GM18526 (cell line): Measurements from ENCODE around the gene ARL4D.

Source experiments
- POLR2A ChIP-seq: IDR thresholded peaks from 3 replicates; pipeline ENCODE4 v1.6.1; 2011; ENCODE audit not compliant: insufficient read length; ENCODE audit errors: extremely low read depth

The ARL4D gene

DNA sequence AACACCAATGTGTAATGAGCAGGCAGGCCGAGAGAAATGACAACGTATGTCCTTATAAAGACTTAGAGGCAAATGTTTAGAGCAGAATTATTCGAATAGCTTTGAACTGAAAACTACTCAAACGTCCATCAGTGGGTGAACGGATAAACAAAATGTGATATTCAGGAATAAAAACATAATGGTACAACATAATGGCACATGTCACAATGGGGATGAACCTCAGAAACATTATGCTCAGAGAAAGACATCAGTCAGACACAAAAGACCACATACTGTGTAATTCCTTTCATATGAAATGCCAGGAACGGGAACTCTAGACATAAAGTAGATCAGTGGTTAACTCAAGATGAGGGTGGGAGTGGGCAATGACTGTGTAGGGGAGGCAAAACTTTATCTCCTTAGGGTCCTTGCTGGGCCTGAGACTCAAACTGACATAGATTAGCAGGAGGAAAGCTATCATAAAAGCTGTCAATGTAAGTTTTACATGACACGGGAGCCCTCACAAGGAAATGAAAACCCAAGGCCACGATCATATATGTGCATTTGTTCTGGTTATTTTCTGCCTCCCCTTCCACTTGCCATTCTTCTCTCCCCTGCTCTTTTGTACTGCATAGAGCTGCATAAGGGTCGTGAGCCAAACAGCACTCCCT, 14.8 kb upstream of the ARL4D start:
- TF ChIP-seq POLR2A: no peak

GRCh38 chr17:43384476-43384862, 14.3 kb upstream of the ARL4D start:
- no peak for TF ChIP-seq POLR2A

GRCh38 chr17:43385046-43385831, 13.6 kb upstream of the ARL4D start:
- TF ChIP-seq POLR2A: no peak

DNA sequence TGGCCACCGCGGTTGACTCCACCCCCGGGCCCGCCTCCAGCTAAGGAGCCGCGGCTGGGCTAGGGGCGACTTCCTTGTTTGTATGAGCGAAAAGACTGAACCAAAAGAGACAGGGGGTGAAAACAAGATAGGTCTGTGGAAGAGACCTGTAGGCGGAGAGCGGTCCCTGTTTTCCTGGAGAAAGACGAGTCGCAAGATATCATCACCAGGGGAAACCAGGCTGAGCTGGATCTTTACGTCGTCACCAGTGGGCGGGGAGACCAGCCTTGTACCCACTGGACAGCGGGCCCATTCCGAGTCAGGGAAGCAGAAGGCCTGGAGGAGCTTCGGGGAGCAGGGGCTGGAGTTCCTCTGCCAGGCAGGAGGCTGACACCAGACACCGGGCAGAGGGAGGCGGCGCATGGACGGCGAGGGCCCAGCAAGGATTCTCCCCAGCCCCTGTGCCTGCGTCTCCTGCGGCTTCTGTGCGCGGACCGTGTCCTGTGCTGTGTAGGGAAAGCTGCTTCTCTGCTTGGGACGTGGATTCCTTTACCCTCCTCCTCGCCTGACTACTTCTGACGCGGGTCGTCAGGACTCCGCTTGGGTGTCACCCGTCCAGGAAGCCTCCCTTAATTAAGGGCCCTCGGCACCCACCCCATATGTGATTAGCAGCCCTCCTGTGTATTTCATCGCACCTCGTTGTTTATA, 10.3 kb upstream of the ARL4D start:
- TF ChIP-seq POLR2A: peak; percentile 16

DNA sequence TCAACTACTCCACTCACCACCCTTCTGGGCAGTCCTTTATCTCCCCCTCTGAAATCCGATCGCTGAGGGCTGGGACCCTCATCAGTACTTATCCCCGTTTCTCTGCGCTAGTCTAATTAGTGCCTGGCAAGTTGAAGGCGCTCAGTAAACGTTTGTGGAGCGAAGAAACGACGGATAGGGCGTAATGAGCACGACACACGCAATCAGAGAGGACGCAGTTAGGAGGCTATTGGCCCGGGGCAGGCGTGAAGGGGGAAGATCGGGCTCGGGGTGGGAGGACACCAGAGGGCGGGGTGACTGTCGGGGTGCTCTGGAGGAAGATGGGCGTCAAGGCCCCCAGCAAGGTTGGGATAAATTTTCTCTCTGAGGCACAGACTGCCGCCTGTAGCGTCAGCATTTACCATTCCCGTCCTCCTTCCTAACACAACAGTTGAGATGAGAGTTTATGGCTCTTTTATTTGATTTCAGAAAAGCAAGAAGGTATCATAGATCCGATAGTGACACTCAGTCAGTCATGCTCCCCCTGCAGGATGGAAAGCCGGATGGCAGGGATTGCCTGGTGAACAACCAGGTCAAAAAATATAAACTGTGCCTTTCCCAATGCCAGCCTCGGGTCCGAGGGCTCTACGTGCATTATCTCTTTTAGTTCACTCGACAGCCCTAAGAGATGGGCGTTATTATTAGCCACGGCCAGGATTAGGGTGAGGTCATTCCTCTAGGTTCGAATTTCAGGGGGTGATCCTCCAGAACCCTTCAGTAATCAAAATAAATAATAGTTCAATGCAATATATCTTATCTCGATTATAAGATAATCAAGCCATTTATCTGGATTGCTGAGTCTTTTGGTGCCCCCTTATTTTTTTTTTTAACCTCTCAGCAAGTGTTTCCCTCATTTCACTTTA, 9.5 kb upstream of the ARL4D start:
- peak; percentile 41 for TF ChIP-seq POLR2A

DNA sequence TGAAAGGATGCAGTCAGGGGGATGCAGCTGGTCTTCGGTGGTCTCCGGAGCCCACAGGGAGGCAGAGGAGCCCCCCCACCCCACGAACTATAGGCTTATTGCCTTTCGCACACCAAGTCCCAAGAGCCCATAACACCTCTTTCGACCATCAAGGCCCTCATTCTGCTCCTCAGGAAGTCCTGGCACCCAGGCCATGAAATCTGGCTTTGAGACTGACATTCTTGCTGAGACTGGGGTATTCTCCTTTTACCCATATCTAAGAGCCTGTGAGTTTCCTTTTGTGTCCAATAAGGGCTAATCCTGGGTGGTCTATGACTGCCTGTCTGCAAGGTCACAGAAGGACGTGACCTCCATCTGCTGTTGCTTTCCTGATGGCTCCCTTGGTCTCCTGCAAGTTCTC, 6.4 kb upstream of the ARL4D start:
- no peak for TF ChIP-seq POLR2A

DNA sequence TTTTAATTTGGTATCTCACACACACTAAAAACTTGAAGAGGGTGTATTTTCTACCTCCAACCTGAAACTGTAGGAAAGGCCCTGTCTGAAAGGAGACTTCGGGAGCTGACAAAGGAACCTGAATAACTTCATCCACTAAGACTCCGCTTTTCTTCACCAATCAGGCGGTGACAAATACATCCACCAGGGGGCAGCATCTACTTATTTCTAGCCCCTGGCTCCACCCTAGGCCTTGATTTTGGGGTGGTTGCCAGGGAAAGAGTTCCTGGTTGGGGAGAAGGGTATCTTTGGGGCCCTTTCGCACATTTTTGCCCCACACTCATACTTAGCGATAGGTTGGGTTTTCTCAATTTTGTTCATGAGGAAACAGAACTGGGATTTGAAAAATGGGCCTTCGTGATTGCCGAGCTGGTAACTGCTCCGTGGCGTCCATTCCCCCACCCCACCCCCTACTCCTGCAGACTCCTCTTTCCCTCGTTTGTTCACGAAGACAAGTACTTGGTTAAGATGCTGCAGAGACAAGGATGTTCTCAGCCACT, 4.8 kb upstream of the ARL4D start:
- TF ChIP-seq POLR2A: no peak

GRCh38 chr17:43395165-43395564, 3.6 kb upstream of the ARL4D start:
- no peak for TF ChIP-seq POLR2A

GRCh38 chr17:43396491-43397060, 2.2 kb upstream of the ARL4D start:
- TF ChIP-seq POLR2A: no peak

- no peak for TF ChIP-seq POLR2A
Measured at GRCh38 chr17:43399839-43400328, 1.1 kb downstream of the ARL4D start.

- no peak for TF ChIP-seq POLR2A
Measured at GRCh38 chr17:43400943-43401717, 2.3 kb downstream of the ARL4D start.

- TF ChIP-seq POLR2A: no peak
Measured at GRCh38 chr17:43402078-43402477, 3.3 kb downstream of the ARL4D start.

DNA sequence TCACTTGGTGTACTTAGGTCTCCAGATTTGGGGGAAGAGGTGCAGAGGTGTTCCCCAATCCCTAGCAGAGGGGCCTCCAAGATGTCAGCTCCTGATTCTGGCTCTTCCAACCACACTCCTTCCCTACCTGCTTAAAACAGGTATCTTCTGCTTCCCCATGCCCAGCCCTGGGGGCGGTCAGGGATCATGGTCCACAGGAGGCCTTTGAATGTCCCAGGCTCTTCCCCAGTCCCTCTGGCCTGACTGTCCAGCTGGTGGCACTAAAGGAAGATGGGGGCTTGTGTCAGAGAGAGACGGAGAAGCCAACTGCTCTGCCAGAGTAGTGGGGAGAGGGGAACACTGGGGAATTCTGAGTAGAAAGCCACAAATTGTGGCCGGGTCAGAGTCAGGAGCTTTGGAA, 3.8 kb downstream of the ARL4D start:
- TF ChIP-seq POLR2A: no peak

DNA sequence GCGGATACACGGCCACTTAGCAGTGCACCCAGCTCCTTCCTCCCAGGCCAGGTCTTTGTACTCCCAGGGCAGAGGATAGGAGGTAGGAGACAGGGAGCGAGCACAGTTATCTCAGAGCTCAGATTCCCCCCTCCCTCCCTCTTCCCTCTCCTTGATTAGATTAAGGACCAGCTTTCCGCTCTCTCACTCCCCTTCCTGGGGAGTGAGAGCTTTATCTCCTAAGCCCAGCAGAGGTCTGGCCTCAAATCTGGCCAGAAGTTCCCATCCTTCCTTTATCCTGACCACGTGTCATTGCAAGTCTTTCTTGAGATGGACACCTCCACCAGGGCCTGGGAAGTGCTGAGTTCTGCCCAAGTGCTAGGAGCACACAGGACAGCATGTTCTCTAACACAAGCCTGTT, 5.1 kb downstream of the ARL4D start:
- no peak for TF ChIP-seq POLR2A
